ENCODE measurements around the gene CHAD. TPM values are rescaled to one million over a fixed set of nuclear protein-coding genes. Genes with fewer than 3 reads are reported as not detected.

The CHAD gene
- total and polyA plus RNA-seq, 2 of the 13 experiments (the other 11 are each of a cell fraction or from before 2014, with no cell fraction given), result 1.4 TPM; not detected in 1

DNA sequence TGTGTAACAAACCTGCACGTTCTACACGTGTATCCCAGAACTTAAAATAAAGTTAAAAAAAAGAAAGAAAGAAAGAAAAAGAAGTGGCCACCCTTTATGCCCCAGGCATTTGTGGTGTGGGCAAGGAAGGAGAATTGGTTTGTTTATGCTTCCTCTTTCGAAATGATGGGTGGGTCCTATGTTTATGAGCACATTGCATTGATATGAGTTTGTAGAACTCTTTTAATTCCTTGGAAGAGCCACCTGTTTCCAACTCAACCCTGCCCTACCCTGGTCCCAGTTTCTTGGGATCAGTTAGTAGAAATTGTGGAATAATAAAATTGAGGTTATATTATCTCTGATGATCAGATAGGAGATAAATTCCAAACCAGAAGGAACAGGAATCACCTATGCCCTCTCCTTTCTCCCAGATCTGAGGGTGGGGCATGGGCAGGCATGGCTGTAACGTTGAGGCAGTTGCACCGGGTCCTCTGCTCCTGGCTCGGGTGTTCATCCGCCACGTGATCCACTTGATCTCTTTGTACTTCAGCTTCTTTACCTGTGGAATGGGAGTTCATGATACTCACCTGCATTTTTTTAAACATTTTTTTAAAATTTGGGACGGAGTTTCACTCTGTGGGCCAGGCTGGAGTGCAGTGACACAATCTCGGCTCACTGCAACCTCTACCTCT lies 15.9 kb downstream of the CHAD start:
- ChIA-PET POLR2A (no interaction called here), CTCF (ENCODE audit: low intra/inter-chr PET ratio, low total read pairs) (no interaction called here)
- no peak overlapping the region for H3K9ac ChIP-seq (ENCODE audit: insufficient read depth, low read depth, low read length)
- 92% methylated on average over 10 of the region's 10 CpGs for WGBS (ENCODE audit: low lambda C conversion rate)
- H3K4me2 ChIP-seq (ENCODE audit: low read depth, low read length), result no peak overlapping the region
- no peaks in the 10 kb centered on the region for H3K9me3 ChIP-seq (ENCODE audit: low read length)
- H2AFZ ChIP-seq (ENCODE audit: low read length), result no peak overlapping the region
- FAIRE-seq (no peak), DNase-seq (ENCODE audit: low spot score) (no peak), ATAC-seq (no peak)
- peaks cover 18% of the 10 kb centered on the region for H3K4me1 ChIP-seq (ENCODE audit: insufficient read depth, low read length)
- no TSS peak for BruUV-seq (replicated peaks)
- H3K27ac ChIP-seq (ENCODE audit: extremely low read length, insufficient read depth, low read length), result no peak overlapping the region
- peaks cover 2% of the 10 kb centered on the region for H3K79me2 ChIP-seq (ENCODE audit: insufficient read depth, low read length)
- no peaks in the 10 kb centered on the region for H4K20me1 ChIP-seq (ENCODE audit: insufficient read depth, low read length)
- no peak overlapping the region for H3K4me3 ChIP-seq (replicated peaks in 1 of 3; ENCODE audit: insufficient read depth in 1 of 3, low read depth in 2 of 3, low read length in 3 of 3)
- TF ChIP-seq, protein P1, sequence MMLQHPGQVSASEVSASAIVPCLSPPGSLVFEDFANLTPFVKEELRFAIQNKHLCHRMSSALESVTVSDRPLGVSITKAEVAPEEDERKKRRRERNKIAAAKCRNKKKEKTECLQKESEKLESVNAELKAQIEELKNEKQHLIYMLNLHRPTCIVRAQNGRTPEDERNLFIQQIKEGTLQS (CRISPR knock-in tag; IDR thresholded peaks at IDR 0.05), result no peak
- TF ChIP-seq, protein P2, sequence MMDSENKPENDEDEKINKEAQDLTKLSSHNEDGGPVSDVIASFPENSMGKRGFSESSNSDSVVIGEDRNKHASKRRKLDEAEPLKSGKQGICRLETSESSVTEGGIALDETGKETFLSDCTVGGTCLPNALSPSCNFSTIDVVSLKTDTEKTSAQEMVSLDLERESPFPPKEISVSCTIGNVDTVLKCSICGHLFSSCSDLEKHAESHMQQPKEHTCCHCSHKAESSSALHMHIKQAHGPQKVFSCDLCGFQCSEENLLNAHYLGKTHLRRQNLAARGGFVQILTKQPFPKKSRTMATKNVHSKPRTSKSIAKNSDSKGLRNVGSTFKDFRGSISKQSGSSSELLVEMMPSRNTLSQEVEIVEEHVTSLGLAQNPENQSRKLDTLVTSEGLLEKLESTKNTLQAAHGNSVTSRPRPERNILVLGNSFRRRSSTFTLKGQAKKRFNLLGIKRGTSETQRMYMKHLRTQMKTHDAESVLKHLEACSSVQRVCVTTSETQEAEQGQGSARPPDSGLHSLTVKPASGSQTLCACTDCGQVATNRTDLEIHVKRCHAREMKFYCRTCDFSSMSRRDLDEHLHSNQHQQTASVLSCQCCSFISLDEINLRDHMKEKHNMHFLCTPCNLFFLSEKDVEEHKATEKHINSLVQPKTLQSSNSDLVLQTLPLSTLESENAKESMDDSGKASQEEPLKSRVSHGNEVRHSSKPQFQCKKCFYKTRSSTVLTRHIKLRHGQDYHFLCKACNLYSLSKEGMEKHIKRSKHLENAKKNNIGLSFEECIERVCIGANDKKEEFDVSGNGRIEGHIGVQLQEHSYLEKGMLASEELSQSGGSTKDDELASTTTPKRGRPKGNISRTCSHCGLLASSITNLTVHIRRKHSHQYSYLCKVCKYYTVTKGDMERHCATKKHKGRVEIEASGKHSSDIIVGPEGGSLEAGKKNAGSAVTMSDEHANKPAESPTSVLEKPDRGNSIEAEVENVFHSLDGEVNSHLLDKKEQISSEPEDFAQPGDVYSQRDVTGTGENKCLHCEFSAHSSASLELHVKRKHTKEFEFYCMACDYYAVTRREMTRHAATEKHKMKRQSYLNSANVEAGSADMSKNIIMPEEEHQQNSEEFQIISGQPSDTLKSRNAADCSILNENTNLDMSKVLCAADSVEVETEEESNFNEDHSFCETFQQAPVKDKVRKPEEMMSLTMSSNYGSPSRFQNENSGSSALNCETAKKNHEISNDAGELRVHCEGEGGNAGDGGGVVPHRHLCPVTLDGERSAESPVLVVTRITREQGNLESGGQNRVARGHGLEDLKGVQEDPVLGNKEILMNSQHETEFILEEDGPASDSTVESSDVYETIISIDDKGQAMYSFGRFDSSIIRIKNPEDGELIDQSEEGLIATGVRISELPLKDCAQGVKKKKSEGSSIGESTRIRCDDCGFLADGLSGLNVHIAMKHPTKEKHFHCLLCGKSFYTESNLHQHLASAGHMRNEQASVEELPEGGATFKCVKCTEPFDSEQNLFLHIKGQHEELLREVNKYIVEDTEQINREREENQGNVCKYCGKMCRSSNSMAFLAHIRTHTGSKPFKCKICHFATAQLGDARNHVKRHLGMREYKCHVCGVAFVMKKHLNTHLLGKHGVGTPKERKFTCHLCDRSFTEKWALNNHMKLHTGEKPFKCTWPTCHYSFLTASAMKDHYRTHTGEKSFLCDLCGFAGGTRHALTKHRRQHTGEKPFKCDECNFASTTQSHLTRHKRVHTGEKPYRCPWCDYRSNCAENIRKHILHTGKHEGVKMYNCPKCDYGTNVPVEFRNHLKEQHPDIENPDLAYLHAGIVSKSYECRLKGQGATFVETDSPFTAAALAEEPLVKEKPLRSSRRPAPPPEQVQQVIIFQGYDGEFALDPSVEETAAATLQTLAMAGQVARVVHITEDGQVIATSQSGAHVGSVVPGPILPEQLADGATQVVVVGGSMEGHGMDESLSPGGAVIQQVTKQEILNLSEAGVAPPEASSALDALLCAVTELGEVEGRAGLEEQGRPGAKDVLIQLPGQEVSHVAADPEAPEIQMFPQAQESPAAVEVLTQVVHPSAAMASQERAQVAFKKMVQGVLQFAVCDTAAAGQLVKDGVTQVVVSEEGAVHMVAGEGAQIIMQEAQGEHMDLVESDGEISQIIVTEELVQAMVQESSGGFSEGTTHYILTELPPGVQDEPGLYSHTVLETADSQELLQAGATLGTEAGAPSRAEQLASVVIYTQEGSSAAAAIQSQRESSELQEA (CRISPR knock-in tag; IDR thresholded peaks at IDR 0.05; ENCODE audit: not compliant biosample characterization), result no peak
- no peak for TF ChIP-seq NFRKB (IDR thresholded peaks at IDR 0.05)
- no peak for TF ChIP-seq SOX5 (CRISPR knock-in tag; IDR thresholded peaks at IDR 0.05; ENCODE audit: borderline replicate concordance)
- no peak for TF ChIP-seq ZNF83 (CRISPR knock-in tag; IDR thresholded peaks at IDR 0.05; ENCODE audit: borderline replicate concordance)
- TF ChIP-seq ZBTB7A (CRISPR knock-in tag; IDR thresholded peaks at IDR 0.05), result no peak
- TF ChIP-seq TAF15 (IDR thresholded peaks at IDR 0.05; ENCODE audit: low read depth, low read length, poor library complexity, severe bottlenecking), result no peak
- TF ChIP-seq NR2C2 (CRISPR knock-in tag; IDR thresholded peaks at IDR 0.05; ENCODE audit: borderline replicate concordance), result no peak
- no peak for TF ChIP-seq CEBPB (IDR thresholded peaks at IDR 0.05; ENCODE audit: borderline replicate concordance, low read depth, low read length)
- no peak for TF ChIP-seq KMT2B (CRISPR knock-in tag; IDR thresholded peaks at IDR 0.05)
- no peaks in the 10 kb centered on the region for H3K27me3 ChIP-seq (ENCODE audit: control insufficient read depth in 1 of 2, insufficient read depth in 2 of 2, low read length in 2 of 2)
- intact Hi-C loops (cut with micrococcal nuclease; ENCODE audit: unreplicated experiment), result no loop called here
- H3K36me3 ChIP-seq (replicated peaks in 1 of 2; ENCODE audit: control insufficient read depth in 1 of 2, insufficient read depth in 2 of 2, low read length in 2 of 2), result peaks cover 6% of the 10 kb centered on the region in 2 experiments; a peak in 1 of 5 replicates
- in situ Hi-C loops (cut with HindIII; ENCODE audit: extremely low pct_ligation_motif_present, low pct_unique_long_range_greater_than_20kb), result no loop called here
